Measurements from ENCODE around the gene GPC5.

GPC5 gene

DNA sequence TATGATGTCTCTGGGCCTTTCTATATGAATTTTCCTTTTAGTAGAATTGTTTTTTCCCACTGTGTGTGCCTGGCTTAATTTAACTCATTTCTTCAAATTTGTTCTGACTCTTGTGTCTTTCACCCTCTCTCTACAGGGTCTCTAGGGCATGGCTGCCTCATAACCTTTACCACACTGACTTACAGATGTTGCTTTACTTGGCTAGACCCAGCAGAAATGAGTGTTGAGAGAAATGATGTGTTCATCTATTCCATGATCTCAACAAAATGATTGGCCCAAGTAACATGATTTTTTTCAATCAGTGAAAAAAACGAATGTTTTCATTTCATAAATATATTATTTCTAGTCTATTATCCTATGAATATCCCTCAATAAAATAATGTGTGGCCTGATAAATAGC is 195.0 kb downstream of the GPC5 start:
- Histone ChIP-seq H3K4me1 (ENCODE audit: insufficient read depth, insufficient read length) (no peaks in the 10 kb centered on the region), H3K9me3 (ENCODE audit: insufficient read depth, low read length) (no peaks in the 10 kb centered on the region), H3K4me3 (ENCODE audit: insufficient read length, low read depth) (no peak overlapping the region), H3K36me3 (ENCODE audit: insufficient read depth, insufficient read length, low read length) (no peaks in the 10 kb centered on the region), H3K9ac (ENCODE audit: insufficient read length, low read depth) (no peak overlapping the region), H3K27me3 (ENCODE audit: insufficient read depth, insufficient read length) (no peaks in the 10 kb centered on the region)
- DNase-seq (ENCODE audit: low read depth, low spot score), result no peak
- TF ChIP-seq ZNF274 (IDR thresholded peaks at IDR 0.05; ENCODE audit: low read depth, low read length) (no peak), YY1 (IDR thresholded peaks at IDR 0.05; ENCODE audit: insufficient read depth, insufficient read length) (no peak), SUZ12 (IDR thresholded peaks at IDR 0.05; ENCODE audit: extremely low read depth, insufficient read depth, insufficient read length) (no peak)

DNA sequence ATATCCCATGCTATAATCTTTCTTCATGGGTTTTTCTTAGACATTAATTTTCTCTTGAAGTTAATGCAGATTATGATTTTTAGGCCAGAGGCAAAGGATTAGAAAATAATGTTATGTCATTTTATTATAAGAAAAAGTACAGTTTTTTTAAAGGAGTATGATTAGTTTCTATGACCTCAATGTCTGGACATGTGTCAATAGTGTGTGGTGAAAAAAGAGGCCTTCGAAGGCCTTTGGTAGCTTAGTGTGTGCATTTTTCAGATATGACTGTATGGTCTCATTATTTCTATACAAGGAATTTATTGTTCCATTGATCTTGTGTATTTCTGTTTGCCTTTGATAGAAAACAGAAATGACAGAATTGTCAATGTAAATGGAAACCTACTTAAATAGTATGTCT is 195.6 kb downstream of the GPC5 start:
- no peak for TF ChIP-seq YY1 (IDR thresholded peaks at IDR 0.05; ENCODE audit: insufficient read depth, insufficient read length)
- no peak for TF ChIP-seq SUZ12 (IDR thresholded peaks at IDR 0.05; ENCODE audit: extremely low read depth, insufficient read depth, insufficient read length)
- TF ChIP-seq ZNF274 (IDR thresholded peaks at IDR 0.05; ENCODE audit: low read depth, low read length), result no peak
- DNase-seq (ENCODE audit: low read depth, low spot score), result no peak
- no peaks in the 10 kb centered on the region for H3K9me3 ChIP-seq (ENCODE audit: insufficient read depth, low read length)
- no peak overlapping the region for H3K4me3 ChIP-seq (ENCODE audit: insufficient read length, low read depth)
- no peaks in the 10 kb centered on the region for H3K4me1 ChIP-seq (ENCODE audit: insufficient read depth, insufficient read length)
- H3K36me3 ChIP-seq (ENCODE audit: insufficient read depth, insufficient read length, low read length), result no peaks in the 10 kb centered on the region
- no peak overlapping the region for H3K9ac ChIP-seq (ENCODE audit: insufficient read length, low read depth)
- H3K27me3 ChIP-seq (ENCODE audit: insufficient read depth, insufficient read length), result no peaks in the 10 kb centered on the region

DNA sequence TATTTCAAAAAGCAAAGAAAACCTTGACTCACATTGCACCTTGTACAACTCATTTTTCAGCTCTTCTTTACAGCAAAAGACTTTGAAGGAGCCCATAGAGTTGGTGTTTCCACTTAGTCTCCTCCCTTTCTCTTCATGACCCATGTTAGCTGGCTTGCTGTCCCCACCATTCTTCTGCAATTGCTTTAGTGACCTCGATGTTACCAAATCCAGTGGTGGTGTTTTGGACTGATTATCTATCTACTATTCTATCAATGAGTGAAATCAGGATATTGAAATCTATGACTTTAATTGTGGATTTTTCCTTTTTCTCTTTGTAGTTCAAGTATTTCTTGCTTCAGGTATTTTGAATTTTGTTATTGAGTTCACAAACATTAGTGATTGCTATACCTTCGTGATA is 197.3 kb downstream of the GPC5 start:
- DNase-seq (ENCODE audit: low read depth, low spot score), result no peak
- no peaks in the 10 kb centered on the region for H3K4me1 ChIP-seq (ENCODE audit: insufficient read depth, insufficient read length)
- no peaks in the 10 kb centered on the region for H3K9me3 ChIP-seq (ENCODE audit: insufficient read depth, low read length)
- H3K4me3 ChIP-seq (ENCODE audit: insufficient read length, low read depth), result no peak overlapping the region
- no peaks in the 10 kb centered on the region for H3K27me3 ChIP-seq (ENCODE audit: insufficient read depth, insufficient read length)
- no peak overlapping the region for H3K9ac ChIP-seq (ENCODE audit: insufficient read length, low read depth)
- TF ChIP-seq YY1 (IDR thresholded peaks at IDR 0.05; ENCODE audit: insufficient read depth, insufficient read length) (no peak), SUZ12 (IDR thresholded peaks at IDR 0.05; ENCODE audit: extremely low read depth, insufficient read depth, insufficient read length) (no peak), ZNF274 (IDR thresholded peaks at IDR 0.05; ENCODE audit: low read depth, low read length) (no peak)
- H3K36me3 ChIP-seq (ENCODE audit: insufficient read depth, insufficient read length, low read length), result no peaks in the 10 kb centered on the region

DNA sequence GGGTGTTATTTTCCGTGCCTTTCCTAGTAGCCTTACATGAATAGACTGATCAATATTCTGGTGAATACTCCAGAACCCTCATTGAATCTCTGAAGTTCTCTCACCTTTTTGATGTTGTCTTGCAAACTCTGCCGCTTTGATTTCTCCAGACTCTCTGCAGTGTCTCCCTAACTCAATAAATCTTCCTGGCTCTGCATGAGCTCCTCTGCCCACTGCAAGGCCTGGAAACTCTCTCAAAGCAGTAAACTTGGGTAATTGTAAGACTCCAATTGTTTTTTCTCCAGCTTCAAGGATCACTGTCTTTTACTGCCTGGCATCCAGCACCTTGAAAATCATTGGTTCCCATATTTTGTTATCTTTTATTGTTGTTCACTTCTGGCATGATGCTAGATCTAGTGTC is 198.4 kb downstream of the GPC5 start:
- no peak for TF ChIP-seq YY1 (IDR thresholded peaks at IDR 0.05; ENCODE audit: insufficient read depth, insufficient read length)
- no peak for TF ChIP-seq SUZ12 (IDR thresholded peaks at IDR 0.05; ENCODE audit: extremely low read depth, insufficient read depth, insufficient read length)
- no peak for TF ChIP-seq ZNF274 (IDR thresholded peaks at IDR 0.05; ENCODE audit: low read depth, low read length)
- Histone ChIP-seq H3K9ac (ENCODE audit: insufficient read length, low read depth) (no peak overlapping the region), H3K9me3 (ENCODE audit: insufficient read depth, low read length) (no peaks in the 10 kb centered on the region), H3K4me3 (ENCODE audit: insufficient read length, low read depth) (no peak overlapping the region), H3K27me3 (ENCODE audit: insufficient read depth, insufficient read length) (no peaks in the 10 kb centered on the region), H3K36me3 (ENCODE audit: insufficient read depth, insufficient read length, low read length) (no peaks in the 10 kb centered on the region), H3K4me1 (ENCODE audit: insufficient read depth, insufficient read length) (no peaks in the 10 kb centered on the region)
- DNase-seq (ENCODE audit: low read depth, low spot score), result no peak

DNA sequence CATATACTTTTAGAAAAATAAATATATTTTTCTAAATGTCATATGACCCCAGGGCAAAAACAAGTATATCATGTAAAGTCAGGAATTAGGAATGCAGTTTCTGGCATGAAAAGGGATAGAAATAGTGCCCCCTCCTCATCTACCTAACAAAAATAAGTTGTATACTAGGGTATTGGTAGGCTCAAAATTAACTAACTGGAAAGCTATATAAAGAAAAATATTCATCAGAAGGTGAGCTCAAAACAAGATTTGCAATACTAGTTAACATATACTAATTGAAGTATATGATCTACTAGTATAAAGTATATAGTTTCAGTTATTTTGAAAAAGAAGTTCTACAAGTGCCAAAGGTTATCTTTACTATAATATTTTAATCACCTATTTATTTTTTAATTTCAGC is 200.2 kb downstream of the GPC5 start:
- Histone ChIP-seq H3K27me3 (ENCODE audit: insufficient read depth, insufficient read length) (no peaks in the 10 kb centered on the region), H3K4me1 (ENCODE audit: insufficient read depth, insufficient read length) (no peaks in the 10 kb centered on the region), H3K9me3 (ENCODE audit: insufficient read depth, low read length) (no peaks in the 10 kb centered on the region), H3K9ac (ENCODE audit: insufficient read length, low read depth) (no peak overlapping the region), H3K4me3 (ENCODE audit: insufficient read length, low read depth) (no peak overlapping the region), H3K36me3 (ENCODE audit: insufficient read depth, insufficient read length, low read length) (no peaks in the 10 kb centered on the region)
- TF ChIP-seq SUZ12 (IDR thresholded peaks at IDR 0.05; ENCODE audit: extremely low read depth, insufficient read depth, insufficient read length), result no peak
- no peak for TF ChIP-seq ZNF274 (IDR thresholded peaks at IDR 0.05; ENCODE audit: low read depth, low read length)
- TF ChIP-seq YY1 (IDR thresholded peaks at IDR 0.05; ENCODE audit: insufficient read depth, insufficient read length), result no peak
- DNase-seq (ENCODE audit: low read depth, low spot score), result no peak

DNA sequence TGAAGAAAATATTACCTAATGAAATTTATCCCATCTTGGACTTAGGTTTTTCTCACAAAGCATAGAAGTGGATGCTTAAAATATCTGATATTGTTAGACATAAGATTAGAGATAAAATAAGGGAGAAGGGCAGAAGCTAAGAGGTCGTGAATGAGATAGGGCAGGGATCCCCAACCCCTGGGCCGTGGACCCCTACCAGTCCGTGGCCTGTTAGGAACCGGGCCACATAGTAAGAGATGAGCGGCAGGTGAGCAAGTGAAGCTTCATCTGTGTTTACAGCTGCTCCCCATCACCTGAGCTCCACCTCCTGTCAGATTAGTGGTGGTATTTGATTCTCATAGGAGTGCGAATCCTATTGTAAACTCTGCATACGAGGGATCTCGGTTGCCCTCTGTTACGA is 202.9 kb downstream of the GPC5 start:
- Histone ChIP-seq H3K4me3 (ENCODE audit: insufficient read length, low read depth) (no peak overlapping the region), H3K9me3 (ENCODE audit: insufficient read depth, low read length) (no peaks in the 10 kb centered on the region), H3K4me1 (ENCODE audit: insufficient read depth, insufficient read length) (no peaks in the 10 kb centered on the region), H3K27me3 (ENCODE audit: insufficient read depth, insufficient read length) (no peaks in the 10 kb centered on the region), H3K9ac (ENCODE audit: insufficient read length, low read depth) (no peak overlapping the region), H3K36me3 (ENCODE audit: insufficient read depth, insufficient read length, low read length) (no peaks in the 10 kb centered on the region)
- no peak for DNase-seq (ENCODE audit: low read depth, low spot score)
- no peak for TF ChIP-seq SUZ12 (IDR thresholded peaks at IDR 0.05; ENCODE audit: extremely low read depth, insufficient read depth, insufficient read length)
- no peak for TF ChIP-seq ZNF274 (IDR thresholded peaks at IDR 0.05; ENCODE audit: low read depth, low read length)
- no peak for TF ChIP-seq YY1 (IDR thresholded peaks at IDR 0.05; ENCODE audit: insufficient read depth, insufficient read length)

DNA sequence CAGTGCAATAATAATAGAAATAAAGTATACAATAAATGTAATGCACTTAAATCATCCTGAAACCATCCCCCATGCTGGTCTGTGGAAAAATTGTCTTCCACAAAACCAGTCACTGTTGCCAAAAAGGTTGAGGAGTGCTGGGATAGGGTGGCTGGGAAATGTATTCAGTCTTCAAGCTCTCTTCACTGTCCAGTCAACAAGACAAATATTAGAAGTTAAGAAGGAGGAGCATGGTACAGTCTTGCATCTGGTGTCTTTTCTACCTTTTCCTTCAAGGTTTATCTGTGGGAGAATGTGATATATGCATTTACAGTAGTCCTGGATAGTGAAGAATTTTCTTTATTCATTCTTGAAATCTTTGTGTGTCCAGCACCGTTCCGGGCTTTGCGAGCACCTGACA is 203.4 kb downstream of the GPC5 start:
- no peak for TF ChIP-seq ZNF274 (IDR thresholded peaks at IDR 0.05; ENCODE audit: low read depth, low read length)
- TF ChIP-seq SUZ12 (IDR thresholded peaks at IDR 0.05; ENCODE audit: extremely low read depth, insufficient read depth, insufficient read length), result no peak
- TF ChIP-seq YY1 (IDR thresholded peaks at IDR 0.05; ENCODE audit: insufficient read depth, insufficient read length), result no peak
- no peaks in the 10 kb centered on the region for H3K36me3 ChIP-seq (ENCODE audit: insufficient read depth, insufficient read length, low read length)

DNA sequence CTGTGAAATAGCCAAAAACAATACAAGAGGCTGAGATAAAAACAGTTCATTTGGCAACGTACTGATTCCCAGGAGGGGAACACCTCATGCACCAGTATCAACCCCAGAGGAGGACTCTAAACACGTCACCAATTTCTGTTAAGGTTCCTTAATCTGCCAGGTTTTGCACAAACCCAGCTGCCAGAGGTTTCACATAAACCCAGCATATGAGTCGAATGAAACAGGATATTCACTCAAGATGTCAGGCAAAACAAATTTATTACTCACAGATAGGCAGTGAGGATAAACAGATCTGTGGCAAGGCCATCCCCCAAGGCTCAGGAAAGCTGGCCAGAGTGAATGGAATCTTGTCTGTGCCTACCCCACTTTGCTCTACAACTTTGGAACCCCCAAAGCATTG is 210.9 kb downstream of the GPC5 start:
- Histone ChIP-seq H3K9me3 (ENCODE audit: insufficient read depth, low read length) (no peaks in the 10 kb centered on the region), H3K27me3 (ENCODE audit: insufficient read depth, insufficient read length) (no peaks in the 10 kb centered on the region), H3K4me1 (ENCODE audit: insufficient read depth, insufficient read length) (no peaks in the 10 kb centered on the region), H3K36me3 (ENCODE audit: insufficient read depth, insufficient read length, low read length) (no peaks in the 10 kb centered on the region), H3K9ac (ENCODE audit: insufficient read length, low read depth) (no peak overlapping the region), H3K4me3 (ENCODE audit: insufficient read length, low read depth) (no peak overlapping the region)
- DNase-seq (ENCODE audit: low read depth, low spot score), result no peak
- TF ChIP-seq SUZ12 (IDR thresholded peaks at IDR 0.05; ENCODE audit: extremely low read depth, insufficient read depth, insufficient read length), result no peak
- TF ChIP-seq YY1 (IDR thresholded peaks at IDR 0.05; ENCODE audit: insufficient read depth, insufficient read length), result no peak
- no peak for TF ChIP-seq ZNF274 (IDR thresholded peaks at IDR 0.05; ENCODE audit: low read depth, low read length)

More for the DNA sequence above, 203.4 kb downstream of the GPC5 start:
- DNase-seq (ENCODE audit: low read depth, low spot score), result no peak
- Histone ChIP-seq H3K27me3 (ENCODE audit: insufficient read depth, insufficient read length) (no peaks in the 10 kb centered on the region), H3K4me3 (ENCODE audit: insufficient read length, low read depth) (no peak overlapping the region), H3K9ac (ENCODE audit: insufficient read length, low read depth) (no peak overlapping the region), H3K9me3 (ENCODE audit: insufficient read depth, low read length) (no peaks in the 10 kb centered on the region), H3K4me1 (ENCODE audit: insufficient read depth, insufficient read length) (no peaks in the 10 kb centered on the region)
